K562 (cell line): Measurements from ENCODE around the gene APC. TPM values are rescaled to one million over a fixed set of nuclear protein-coding genes. Genes with fewer than 3 reads are reported as not detected.
A peak's percentile ranks its signal among the peaks of the same experiment; 100 is the strongest.

ENCODE experiments used
- CHAMP1 ChIP-seq: fragments of 450-650 bp; IDR thresholded peaks from 2 replicates; pipeline ENCODE4 v1.6.1; 2016; ENCODE audit warnings: mild to moderate bottlenecking
- CREB3 ChIP-seq: fragments of 450-650 bp; conservative IDR thresholded peaks from 2 replicates; pipeline ENCODE4 v1.6.1; 2016; ENCODE audit warnings: missing genetic modification characterization, low read depth, mild to moderate bottlenecking, missing compliant biosample characterization, moderate library complexity
- FOXO4 ChIP-seq: fragments of 450-650 bp; formaldehyde crosslinking; IDR thresholded peaks from 2 replicates; pipeline ENCODE4 v1.4.0; 2020; ENCODE audit warnings: mild to moderate bottlenecking, moderate library complexity
- MAZ ChIP-seq, 2 experiments: fragments of 450-650 bp in 1 of 2; sonication (generic) in 1 of 2; formaldehyde crosslinking; IDR thresholded peaks in 1 of 2; conservative IDR thresholded peaks in 1 of 2; 2 replicates each; pipeline versions ENCODE4 v1.4.0 to v1.5.0; 2020; ENCODE audit warnings: mild to moderate bottlenecking in 1 of 2, missing genetic modification reagents in 1 of 2
- TCF7L2 ChIP-seq: fragments of 150-350 bp; IDR thresholded peaks from 2 replicates; pipeline ENCODE4 v1.6.1; 2016; ENCODE audit warnings: low read depth, mild to moderate bottlenecking, low read length, moderate library complexity
- THRA ChIP-seq: fragments of 450-650 bp; IDR thresholded peaks from 2 replicates; pipeline ENCODE4 v1.6.1; 2017; ENCODE audit warnings: mild to moderate bottlenecking, moderate library complexity
- TOE1 ChIP-seq, 2 experiments: fragments of 450-650 bp in 1 of 2; sonication (generic) in 1 of 2; formaldehyde crosslinking in 1 of 2; IDR thresholded peaks; 2 replicates each; pipeline versions ENCODE4 v1.7.1 to v1.8.0; 2016 to 2022; ENCODE audit warnings: borderline replicate concordance in 2 of 2, mild to moderate bottlenecking in 2 of 2, antibody characterized with exemption in 1 of 2, inconsistent platforms in 1 of 2, low read depth in 1 of 2, missing genetic modification reagents in 1 of 2, moderate library complexity in 1 of 2
- ZBTB40 ChIP-seq, 2 experiments: fragments of 450-650 bp in 1 of 2; sonication (generic) in 1 of 2; formaldehyde crosslinking in 1 of 2; IDR thresholded peaks; 2 replicates each; pipeline versions ENCODE4 v1.7.1 to v1.9.0; 2016 to 2022; ENCODE audit warnings: inconsistent platforms in 1 of 2, mild to moderate bottlenecking in 1 of 2, missing genetic modification reagents in 1 of 2
- ZC3H8 ChIP-seq: fragments of 450-650 bp; IDR thresholded peaks from 2 replicates; pipeline ENCODE4 v1.6.1; 2017
- polyA plus RNA-seq, 8 experiments: library from polyadenylated mRNA; depleted of rRNA in 4 of 8; stranded (reverse) in 5 of 8; unstranded in 3 of 8; fragments of >200 nt; fragmentation: Nextera tagmentation in 2 of 8; fragmentation: Illumina TruSeq in 1 of 8; extraction: Ambion mirVana in 2 of 8; extraction: Trizol in 1 of 8; gene quantifications; 2 replicates each; pipeline versions ENCODE4 v1.2.1 to v1.2.3, GENCODE V29; 2011 to 2014; ENCODE audit warnings: inconsistent platforms in 1 of 8, missing spikeins in 1 of 8
- total RNA-seq, 7 experiments: library from RNA; depleted of rRNA in 6 of 7; stranded (reverse); fragments of >200 nt in 6 of 7; fragmentation: Illumina TruSeq in 2 of 7; extraction: Trizol in 2 of 7; gene quantifications; 2 replicates each; pipeline versions ENCODE4 v1.2.1 to v1.2.3, GENCODE V29; 2011 to 2021; ENCODE audit warnings: low replicate concordance in 1 of 7

The APC gene
- total and polyA plus RNA-seq, 9 of the 15 experiments (the other 6 are each of a cell fraction or from before 2014, with no cell fraction given): 5.7 to 29.5 (median 15.4) TPM

GRCh38 chr5:112860929-112861637, 123.4 kb downstream of the APC start, which contains the start of gene SRP19 (continued):
- no peak for TF ChIP-seq CHAMP1
- no peak for TF ChIP-seq TCF7L2
- TF ChIP-seq ZC3H8: no peak
- TF ChIP-seq CREB3 (tag): peak; percentile 90
- peak; percentile 99 for TF ChIP-seq ZBTB40 (IDR thresholded peaks at IDR 0.05)
- peak; percentile 78; the same call in 1 of the 2 replicates for TF ChIP-seq ZBTB40 (CRISPR knock-in tag; IDR thresholded peaks at IDR 0.05)
- TF ChIP-seq TOE1 (IDR thresholded peaks at IDR 0.05; ENCODE audit: borderline replicate concordance): peak; percentile 28; the same call in 1 of the 2 replicates
- no peak for TF ChIP-seq TOE1 (CRISPR knock-in tag; IDR thresholded peaks at IDR 0.05; ENCODE audit: borderline replicate concordance, low read depth)
- peak in 1 of 2 experiments; percentile 71; a peak in 1 of 4 replicates for TF ChIP-seq MAZ (CRISPR knock-in tag; conservative IDR thresholded peaks at IDR 0.05 in 1 of 2, IDR thresholded peaks at IDR 0.05 in 1 of 2)
- TF ChIP-seq THRA: no peak
- no peak for TF ChIP-seq FOXO4 (CRISPR knock-in tag)
